ENCODE measurements around the gene PDLIM1. TPM values are rescaled to one million over a fixed set of nuclear protein-coding genes. Genes with fewer than 3 reads are reported as not detected.
A peak's percentile ranks its signal among the peaks of the same experiment; 100 is the strongest.
"Not testable (repeated sequence)": the region's sequence is repeated elsewhere in the genome, so short reads cannot be mapped to it uniquely, and the experiment has no call there.

The PDLIM1 gene
- total and polyA plus RNA-seq, 9 of the 15 experiments (the other 6 are each of a cell fraction or from before 2014, with no cell fraction given), result 19.8 to 164 (median 39.1) TPM

DNA sequence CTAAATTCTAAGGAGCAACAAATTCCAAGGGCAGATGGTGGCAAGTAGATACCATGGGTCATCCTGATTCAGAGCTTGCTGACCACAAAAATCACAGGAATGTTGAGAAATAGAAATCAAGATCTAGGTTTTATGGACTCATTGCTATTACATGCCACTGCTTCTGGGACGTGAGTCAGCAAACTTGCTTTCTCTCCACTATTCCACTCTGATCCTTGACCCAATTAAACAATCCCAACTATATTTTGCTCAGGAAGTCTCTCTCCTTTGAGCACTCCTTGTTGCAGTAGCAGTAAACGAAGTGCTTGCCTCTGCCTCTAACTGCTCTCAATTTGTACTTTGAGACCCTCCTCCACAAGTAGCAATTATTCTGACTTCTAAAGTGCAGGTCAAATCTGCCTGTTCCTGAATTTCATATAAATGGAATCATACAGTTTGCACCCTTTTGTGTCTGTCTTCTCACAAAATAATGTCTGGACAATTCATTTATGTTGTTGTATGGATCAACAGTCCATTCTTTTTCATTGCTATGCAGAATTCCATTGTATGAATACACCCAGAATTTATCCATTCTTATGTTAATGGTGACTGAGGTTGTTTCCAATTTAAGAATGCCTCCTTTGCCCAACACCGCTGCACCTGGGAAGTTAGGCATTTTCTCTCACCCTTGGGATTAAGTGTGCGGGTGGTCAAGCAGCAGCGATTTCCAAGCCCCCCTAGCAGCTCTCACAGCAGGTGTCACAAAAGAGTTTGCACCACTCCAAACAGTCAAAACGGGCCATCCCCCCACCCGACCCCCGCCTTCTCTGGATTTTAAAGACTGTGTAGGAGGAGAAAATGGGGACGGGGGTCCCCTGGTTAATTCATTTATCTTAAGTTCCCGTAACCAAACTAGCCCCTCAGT is 60.8 kb downstream of the PDLIM1 start (continued):
- TF ChIP-seq MAFK (IDR thresholded peaks at IDR 0.05; ENCODE audit: low read length), result peak; percentile 31; the same call in 1 of the 2 replicates
- no peak for TF ChIP-seq PHF21A (IDR thresholded peaks at IDR 0.05; ENCODE audit: borderline replicate concordance, low read depth)
- TF ChIP-seq ESRRA (IDR thresholded peaks at IDR 0.05; ENCODE audit: borderline replicate concordance, low read depth), result peak; percentile 31; the same call in 1 of the 2 replicates
- TF ChIP-seq MAFG (tag; conservative IDR thresholded peaks at IDR 0.05), result peak; percentile 79
- TF ChIP-seq KDM1A (IDR thresholded peaks at IDR 0.05), result peak; percentile 91
- no peak for TF ChIP-seq BDP1 (IDR thresholded peaks at IDR 0.05; ENCODE audit: insufficient read depth, insufficient read length)
- TF ChIP-seq NFE2 (IDR thresholded peaks at IDR 0.05; ENCODE audit: low read depth), result peak; percentile 81
- peak; percentile 71 for TF ChIP-seq C11orf30 (IDR thresholded peaks at IDR 0.05; ENCODE audit: low read depth)
- peak; percentile 33; the same call in 1 of the 2 replicates for TF ChIP-seq CBFA2T3 (IDR thresholded peaks at IDR 0.05)
- peak; percentile 65 to 92; a peak in 3 of 4 replicates for TF ChIP-seq RCOR1 (IDR thresholded peaks at IDR 0.05; ENCODE audit: borderline replicate concordance in 1 of 2, low read depth in 2 of 2, low read length in 2 of 2)
- TF ChIP-seq TEAD1 (CRISPR knock-in tag; IDR thresholded peaks at IDR 0.05), result peak in 1 of 2 experiments; percentile 65; a peak in 1 of 4 replicates
- TF ChIP-seq RBM22 (IDR thresholded peaks at IDR 0.05; ENCODE audit: low read depth, low read length, poor library complexity, severe bottlenecking), result no peak
- TF ChIP-seq HDAC2 (IDR thresholded peaks at IDR 0.05), result peak; percentile 71; the same call in 1 of the 2 replicates
- TF ChIP-seq RBM34 (IDR thresholded peaks at IDR 0.05; ENCODE audit: borderline replicate concordance, insufficient read depth, low read length), result no peak
- no peak for TF ChIP-seq HDGF (IDR thresholded peaks at IDR 0.05)
- TF ChIP-seq, protein P1, sequence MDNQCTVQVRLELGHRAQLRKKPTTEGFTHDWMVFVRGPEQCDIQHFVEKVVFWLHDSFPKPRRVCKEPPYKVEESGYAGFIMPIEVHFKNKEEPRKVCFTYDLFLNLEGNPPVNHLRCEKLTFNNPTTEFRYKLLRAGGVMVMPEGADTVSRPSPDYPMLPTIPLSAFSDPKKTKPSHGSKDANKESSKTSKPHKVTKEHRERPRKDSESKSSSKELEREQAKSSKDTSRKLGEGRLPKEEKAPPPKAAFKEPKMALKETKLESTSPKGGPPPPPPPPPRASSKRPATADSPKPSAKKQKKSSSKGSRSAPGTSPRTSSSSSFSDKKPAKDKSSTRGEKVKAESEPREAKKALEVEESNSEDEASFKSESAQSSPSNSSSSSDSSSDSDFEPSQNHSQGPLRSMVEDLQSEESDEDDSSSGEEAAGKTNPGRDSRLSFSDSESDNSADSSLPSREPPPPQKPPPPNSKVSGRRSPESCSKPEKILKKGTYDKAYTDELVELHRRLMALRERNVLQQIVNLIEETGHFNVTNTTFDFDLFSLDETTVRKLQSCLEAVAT (IDR thresholded peaks at IDR 0.05), result 0 out of 4 replicates have a peak, but pooled peaks of 1 of the 2 experiments have one; percentile 35

DNA sequence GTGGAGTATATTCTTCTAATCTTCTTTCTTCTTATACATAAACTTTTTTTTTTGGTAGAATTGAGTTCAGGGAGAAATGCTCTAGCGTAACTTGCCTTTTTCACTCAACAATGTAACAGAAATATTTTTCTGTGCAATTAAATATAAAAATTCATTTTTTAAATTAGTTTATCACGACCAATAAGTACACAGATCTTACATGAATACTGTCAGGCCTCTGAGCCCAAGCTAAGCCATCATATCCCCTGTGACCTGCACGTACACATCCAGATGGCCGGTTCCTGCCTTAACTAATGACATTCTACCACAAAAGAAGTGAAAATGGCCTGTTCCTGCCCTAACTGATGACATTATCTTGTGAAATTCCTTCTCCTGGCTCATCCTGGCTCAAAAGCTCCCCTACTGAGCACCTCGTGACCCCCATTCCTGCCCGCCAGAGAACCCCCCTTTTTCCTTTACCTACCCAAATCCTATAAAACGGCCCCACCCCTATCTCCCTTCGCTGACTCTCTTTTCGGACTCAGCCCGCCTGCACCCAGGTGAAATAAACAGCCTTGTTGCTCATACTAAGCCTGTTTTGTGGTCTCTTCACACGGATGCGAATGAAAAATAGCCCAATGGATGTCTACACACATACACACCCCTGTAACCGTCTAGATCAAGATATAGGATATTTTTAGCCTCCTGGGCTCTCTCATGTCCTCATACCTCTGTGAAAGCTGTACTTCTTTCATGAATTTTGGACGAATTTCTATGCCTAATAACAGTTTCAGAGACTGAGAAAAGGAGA is 61.7 kb downstream of the PDLIM1 start:
- intact Hi-C loops (cut with micrococcal nuclease); H3K79me2 ChIP-seq (ENCODE audit: control insufficient read depth, insufficient read depth, low read length); ATAC-seq; CTCF ChIA-PET (ENCODE audit: low intra/inter-chr PET ratio); FAIRE-seq; H3K4me3 ChIP-seq; H3K27me3 ChIP-seq (ENCODE audit: control insufficient read depth in 2 of 2, insufficient read depth in 2 of 2, low read length in 2 of 2); H4K20me1 ChIP-seq (replicated peaks; ENCODE audit: control insufficient read depth, insufficient read depth, low read length); H2AFZ ChIP-seq (ENCODE audit: low read depth, low read length); POLR2A ChIA-PET; H3K4me1 ChIP-seq (replicated peaks in 1 of 2; ENCODE audit: control insufficient read depth in 2 of 2, insufficient read depth in 2 of 2, low read length in 2 of 2); H3K36me3 ChIP-seq (ENCODE audit: control insufficient read depth, insufficient read depth, low read length); BruUV-seq (replicated peaks); H3K27ac ChIP-seq (ENCODE audit: extremely low read depth, low read depth, low read length); H3K4me2 ChIP-seq (ENCODE audit: insufficient read depth, low read length); H3K9ac ChIP-seq (ENCODE audit: insufficient read depth in 1 of 2, low read depth in 2 of 2, low read length in 2 of 2); DNase-seq (ENCODE audit: extremely low read depth in 1 of 4, low spot score in 3 of 4); H3K9me1 ChIP-seq (ENCODE audit: control insufficient read depth, insufficient read depth, low read length); H3K9me3 ChIP-seq (replicated peaks; ENCODE audit: control insufficient read depth, insufficient read depth, low read depth, low read length); in situ Hi-C loops (cut with MboI): not testable (repeated sequence)
- 51% methylated on average over 7 of the region's 14 CpGs for WGBS (ENCODE audit: insufficient coverage, low coverage, missing lambda C conversion rate)

All from K562 (cell line).